Stimulated activated CD4-positive, alpha-beta T cell treated with anti-CD3 and anti-CD28 coated beads, Interleukin-12 subunit alpha, Interleukin-12 subunit beta, amount 100 ng/mL, for 24 hours (primary cell): ENCODE data around the gene CHIC2.

Experiments used
- DNase-seq, 2 experiments: peaks; one replicate each; pipeline ENCODE4 v3.0.0-alpha.2; 2020; ENCODE audit warnings: low read depth in 2 of 2

CHIC2 gene

DNA sequence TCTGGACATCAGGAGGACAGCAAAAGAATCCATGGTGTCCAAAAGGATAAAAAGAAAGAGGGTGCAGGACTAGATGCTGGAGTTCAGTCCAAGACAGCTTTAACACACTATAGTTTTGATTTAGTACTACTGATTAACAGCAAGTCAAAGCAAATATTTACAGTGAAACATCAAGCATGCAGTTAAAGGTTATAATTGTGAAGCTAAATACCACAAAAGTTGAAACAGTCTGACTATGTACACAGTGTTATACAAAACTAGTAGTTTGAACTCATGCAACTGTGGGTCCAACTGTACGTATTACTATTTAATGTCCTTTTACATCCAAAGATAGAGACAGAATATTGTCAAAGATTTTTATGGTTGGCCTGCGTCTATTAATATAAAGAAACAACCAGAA is 57.6 kb downstream of the CHIC2 start:
- no peak for DNase-seq

GRCh38 chr4:54005475-54005874 is 58.9 kb downstream of the CHIC2 start:
- no peak for DNase-seq

GRCh38 chr4:54004463-54004862 is 59.9 kb downstream of the CHIC2 start:
- DNase-seq, result no peak

DNA sequence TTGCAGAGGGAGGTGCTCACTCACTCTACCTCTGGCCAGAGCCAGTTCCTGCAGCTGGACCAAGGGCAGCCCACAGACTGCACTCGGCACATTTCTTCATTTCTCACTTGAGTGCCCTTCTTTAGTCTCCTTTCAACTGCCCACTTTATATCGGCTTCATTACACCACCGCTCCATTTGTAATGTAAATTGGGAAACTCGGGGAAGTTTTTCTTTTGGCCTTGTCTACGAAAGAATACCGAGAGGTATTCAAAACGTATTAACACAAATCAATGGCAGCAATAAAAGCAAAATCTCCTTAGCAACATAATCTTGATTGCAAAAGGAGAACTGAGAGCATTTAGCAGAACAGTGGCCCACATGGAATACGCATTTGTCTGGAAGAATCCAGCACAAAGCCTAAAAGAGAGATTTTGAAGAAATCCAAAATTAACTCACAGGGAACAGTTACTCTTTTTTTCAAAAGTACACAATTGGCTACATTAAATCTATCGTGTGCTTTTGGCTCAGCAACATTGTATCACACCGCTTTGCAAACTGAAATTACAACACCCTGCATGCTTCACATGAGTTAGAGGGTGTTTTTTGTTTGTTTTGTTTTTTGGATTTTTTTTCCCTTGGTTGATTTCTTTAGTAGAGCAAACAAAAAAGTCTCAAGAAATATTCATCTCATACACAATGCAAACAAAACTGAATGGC is 62.6 kb downstream of the CHIC2 start:
- DNase-seq, result no peak

- no peak for DNase-seq
These were observed 66.5 kb downstream of the CHIC2 start for GRCh38 chr4:53997898-53998297.

DNA sequence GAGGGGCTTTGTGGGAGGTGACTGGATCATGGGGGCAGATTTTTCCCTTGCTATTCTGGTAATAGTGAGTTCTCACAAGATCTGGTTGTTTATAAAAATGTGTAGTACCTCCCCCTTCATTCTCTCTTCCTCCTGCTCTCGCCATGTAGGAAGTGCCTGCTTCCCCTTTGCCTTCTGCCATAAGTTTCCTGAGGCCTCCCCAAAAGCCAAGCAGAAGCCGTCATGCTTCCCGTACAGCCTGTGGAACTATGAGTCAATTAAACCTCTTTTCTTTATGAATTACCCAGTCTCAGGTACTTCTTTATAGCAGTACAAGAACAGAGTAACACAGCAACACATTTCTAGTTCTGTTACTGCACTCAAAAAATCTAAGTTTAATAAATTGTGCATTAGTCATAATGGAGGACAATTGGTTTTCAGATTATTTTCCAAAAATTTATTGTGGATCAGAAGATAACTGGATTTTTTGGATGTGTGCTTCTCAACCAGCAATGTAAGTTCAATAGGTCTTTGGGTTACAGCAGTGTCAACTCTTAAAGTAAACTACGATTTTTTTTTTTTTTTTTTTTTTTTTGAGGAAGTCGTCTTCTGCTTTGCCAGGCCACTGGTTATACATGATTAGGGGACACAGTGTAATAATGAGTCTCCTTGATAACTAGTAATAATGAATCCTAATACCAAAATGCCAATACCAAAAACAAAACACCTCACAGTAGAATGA is 69.9 kb downstream of the CHIC2 start:
- no peak for DNase-seq

GRCh38 chr4:53992785-53993184 is 71.6 kb downstream of the CHIC2 start:
- no peak for DNase-seq

- DNase-seq, result no peak
These were observed 72.6 kb downstream of the CHIC2 start for GRCh38 chr4:53991821-53992220.

DNA sequence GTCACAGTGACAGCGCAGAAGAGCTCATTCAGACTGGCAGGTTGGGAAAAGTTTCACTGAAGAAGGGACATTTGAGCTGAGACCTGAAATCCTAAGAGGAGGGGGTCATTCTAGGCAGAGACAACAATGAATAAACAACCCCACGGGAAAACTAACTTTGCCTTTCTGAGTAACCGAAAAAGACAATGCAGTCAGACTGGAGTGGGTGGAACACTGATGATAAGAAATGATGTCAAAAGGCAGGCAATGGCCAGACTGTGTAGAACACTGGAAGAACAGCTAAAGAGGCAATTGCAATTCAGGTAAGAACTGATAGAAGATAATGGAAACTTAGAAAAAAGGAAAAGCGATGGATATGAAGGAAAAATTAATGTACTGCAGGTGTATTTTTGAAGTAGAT is 73.8 kb downstream of the CHIC2 start:
- no peak for DNase-seq

DNA sequence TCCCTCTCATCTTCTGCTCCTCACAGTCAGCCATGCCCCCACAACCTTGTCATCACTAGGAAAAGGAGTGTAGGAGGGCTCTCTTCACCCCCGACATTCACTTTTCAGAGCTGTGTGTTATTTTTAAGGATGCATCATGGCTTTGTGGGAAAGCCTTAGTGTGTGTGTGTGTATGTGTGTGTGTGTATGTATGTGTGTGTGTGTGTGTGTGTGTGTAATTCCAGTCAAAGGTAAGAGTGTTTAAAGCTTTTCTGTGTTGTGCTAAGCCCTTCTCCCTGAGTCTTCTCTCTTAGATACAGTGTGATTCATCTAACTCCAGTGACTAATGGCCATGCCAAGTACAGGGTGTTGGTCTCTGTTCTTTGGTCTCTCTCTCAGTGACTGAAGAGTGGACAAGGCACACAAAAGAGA is 76.6 kb downstream of the CHIC2 start:
- no peak for DNase-seq

GRCh38 chr4:53986062-53986461 is 78.3 kb downstream of the CHIC2 start:
- no peak for DNase-seq

DNA sequence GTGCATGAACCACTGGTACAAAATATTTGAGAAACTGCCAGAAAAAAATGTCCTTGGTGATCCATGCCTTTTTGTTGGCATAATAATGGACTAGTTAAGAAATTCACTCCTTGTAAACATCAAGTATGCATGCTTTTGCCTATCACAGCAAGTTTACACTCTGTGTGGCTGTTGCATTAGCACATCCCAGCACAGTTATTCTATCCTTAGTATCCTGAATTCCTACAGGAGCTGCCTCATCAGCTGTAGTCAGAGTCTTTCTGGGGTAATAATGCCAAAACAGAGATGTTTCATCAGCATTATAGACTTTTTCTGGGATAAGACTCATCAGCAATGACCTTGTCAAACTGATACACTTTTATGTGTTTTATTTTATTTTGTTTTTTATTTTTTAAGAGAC is 82.8 kb downstream of the CHIC2 start:
- no peak for DNase-seq

- no peak for DNase-seq
These were observed 83.3 kb downstream of the CHIC2 start for GRCh38 chr4:53981066-53981465.

DNA sequence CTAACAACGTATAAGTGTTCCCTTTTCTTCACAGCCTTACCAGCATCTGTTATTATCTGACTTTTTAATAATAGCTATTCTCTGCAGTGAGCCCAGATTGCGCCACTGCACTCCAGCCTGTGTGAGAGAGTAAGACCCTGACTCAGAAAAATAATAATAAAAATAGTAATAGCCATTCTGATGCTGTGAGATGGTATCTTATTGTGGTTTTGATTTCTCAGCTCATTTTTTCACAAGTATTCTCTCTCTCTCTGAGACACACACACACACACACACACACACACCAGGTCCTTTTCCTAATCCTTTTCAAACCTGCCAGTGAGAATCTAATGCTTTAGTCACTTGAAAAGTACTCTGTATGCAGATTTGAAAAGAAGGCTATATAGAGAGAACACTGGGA is 89.8 kb downstream of the CHIC2 start:
- no peak for DNase-seq

GRCh38 chr4:53967986-53968385 is 96.4 kb downstream of the CHIC2 start:
- no peak for DNase-seq

GRCh38 chr4:53963781-53964180 is 100.6 kb downstream of the CHIC2 start:
- no peak for DNase-seq

GRCh38 chr4:53963336-53963735 is 101.1 kb downstream of the CHIC2 start:
- no peak for DNase-seq

- DNase-seq, result no peak
These were observed 101.7 kb downstream of the CHIC2 start for GRCh38 chr4:53962516-53963225.

DNA sequence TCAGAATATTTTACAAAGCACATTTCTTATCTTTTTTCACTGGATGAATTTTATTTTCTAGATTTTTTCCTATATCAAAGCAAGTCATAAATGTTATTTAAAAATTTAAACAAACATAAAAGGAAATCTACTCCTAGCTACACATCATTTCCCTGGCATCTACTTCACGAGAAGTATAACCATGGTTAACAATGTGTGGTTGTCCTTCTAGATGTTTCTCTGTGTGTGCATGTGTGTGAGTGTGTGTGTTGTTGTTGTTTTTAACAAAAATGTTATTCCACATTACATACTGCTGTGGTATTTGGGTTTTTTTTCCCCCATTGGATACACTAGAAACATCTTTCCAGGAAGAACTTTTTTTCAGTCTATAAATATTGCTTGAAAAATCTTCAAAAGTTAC is 103.1 kb downstream of the CHIC2 start:
- no peak for DNase-seq

GRCh38 chr4:53960843-53961242 is 103.6 kb downstream of the CHIC2 start:
- no peak for DNase-seq
